KOPT-K1 (cell line): Measurements from ENCODE around the gene PTCHD1.

Experiments
- H3K27ac ChIP-seq: fragments of 200-600 bp; sonication (generic); 2 replicates; pipeline ENCODE4 v1.5.1; 2016; ENCODE audit warnings: antibody characterized with exemption, mild to moderate bottlenecking, low read depth, low read length; ENCODE audit not compliant: poor library complexity, severe bottlenecking
- H3K36me3 ChIP-seq: fragments of 200-600 bp; sonication (generic); 2 replicates; pipeline ENCODE4 v1.5.1; 2017; ENCODE audit warnings: antibody characterized with exemption, mild to moderate bottlenecking, low read length, moderate library complexity; ENCODE audit not compliant: insufficient read depth
- H3K9me3 ChIP-seq: fragments of 200-600 bp; sonication (generic); 2 replicates; pipeline ENCODE4 v1.5.1; 2017; ENCODE audit warnings: antibody characterized with exemption, low read length, mild to moderate bottlenecking; ENCODE audit not compliant: insufficient read depth, poor library complexity, severe bottlenecking

The PTCHD1 gene

DNA sequence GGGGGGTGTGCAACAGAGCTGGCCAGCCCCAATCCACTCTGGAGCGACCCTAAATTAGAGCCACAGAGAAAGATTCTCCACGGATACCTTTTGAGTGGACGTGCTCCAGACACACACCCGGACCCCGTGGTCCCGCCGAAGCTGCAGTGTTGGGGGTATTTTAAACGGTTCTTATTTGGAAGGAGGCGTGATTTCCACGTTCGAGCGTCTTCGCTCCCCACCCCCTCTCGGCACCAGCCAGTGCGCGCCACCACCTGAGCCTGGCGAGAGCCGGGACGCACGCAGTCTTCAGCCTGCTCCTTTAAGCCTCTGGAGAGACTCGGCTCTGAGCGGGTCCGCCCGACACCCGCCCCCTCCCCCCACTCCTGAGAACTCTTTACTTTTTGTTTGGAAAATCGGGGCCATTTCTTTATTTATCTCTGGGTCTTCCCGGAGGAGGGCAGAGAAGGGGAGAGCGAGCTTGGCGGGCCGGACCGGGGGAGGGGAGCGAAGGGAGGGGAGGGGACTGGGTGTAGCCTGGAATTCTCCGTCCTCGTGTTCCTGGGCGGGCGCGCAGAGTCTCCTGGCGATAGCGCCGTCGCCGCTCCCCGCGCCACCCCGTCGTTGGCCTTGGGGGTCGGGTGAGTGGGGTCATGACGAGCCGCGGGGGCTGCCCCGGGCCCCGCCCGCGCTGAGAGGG, 668 bp upstream of the PTCHD1 start:
- no peaks in the 10 kb centered on the region for H3K9me3 ChIP-seq
- H3K36me3 ChIP-seq = no peaks in the 10 kb centered on the region
- no peak overlapping the region for H3K27ac ChIP-seq

DNA sequence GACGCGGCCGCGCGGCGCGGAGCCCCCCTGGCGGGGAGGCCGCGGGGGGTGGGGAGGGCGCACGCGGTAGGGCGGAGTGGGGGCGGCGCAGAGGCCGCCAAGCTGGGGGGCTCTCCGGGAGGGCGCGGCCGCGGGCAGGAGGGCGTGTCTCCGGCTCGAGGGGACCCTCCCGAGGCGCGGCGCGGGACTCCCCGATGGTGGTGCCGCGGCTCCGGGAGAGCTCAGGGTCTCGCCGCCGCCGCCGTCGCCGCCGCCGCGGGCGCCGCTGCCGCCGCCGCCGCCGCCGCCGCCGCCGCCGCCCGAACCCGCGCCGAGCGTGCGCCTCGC, 165 bp upstream of the PTCHD1 start:
- Histone ChIP-seq H3K9me3 (no peaks in the 10 kb centered on the region), H3K27ac (no peak overlapping the region), H3K36me3 (no peaks in the 10 kb centered on the region)

DNA sequence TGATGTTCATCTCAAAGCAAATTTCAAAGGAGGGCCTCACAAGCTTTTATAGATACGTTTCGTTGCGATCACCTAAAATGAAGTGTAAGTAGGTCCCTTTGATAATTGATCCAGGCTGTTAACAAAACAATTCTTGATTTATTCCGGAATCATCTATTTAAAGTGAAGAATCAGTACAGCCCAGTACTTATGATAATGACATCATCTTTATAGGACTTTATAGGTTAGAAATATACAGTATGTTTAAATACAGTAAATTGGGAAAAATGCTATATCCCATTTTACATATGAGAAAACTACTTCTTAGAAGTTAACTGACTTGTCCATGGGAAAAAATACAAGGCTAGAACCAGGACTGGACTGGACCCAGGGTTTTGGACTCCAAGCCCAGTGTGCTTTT, 3.7 kb downstream of the PTCHD1 start:
- no peak overlapping the region for H3K27ac ChIP-seq
- H3K36me3 ChIP-seq = no peaks in the 10 kb centered on the region
- H3K9me3 ChIP-seq = no peaks in the 10 kb centered on the region

DNA sequence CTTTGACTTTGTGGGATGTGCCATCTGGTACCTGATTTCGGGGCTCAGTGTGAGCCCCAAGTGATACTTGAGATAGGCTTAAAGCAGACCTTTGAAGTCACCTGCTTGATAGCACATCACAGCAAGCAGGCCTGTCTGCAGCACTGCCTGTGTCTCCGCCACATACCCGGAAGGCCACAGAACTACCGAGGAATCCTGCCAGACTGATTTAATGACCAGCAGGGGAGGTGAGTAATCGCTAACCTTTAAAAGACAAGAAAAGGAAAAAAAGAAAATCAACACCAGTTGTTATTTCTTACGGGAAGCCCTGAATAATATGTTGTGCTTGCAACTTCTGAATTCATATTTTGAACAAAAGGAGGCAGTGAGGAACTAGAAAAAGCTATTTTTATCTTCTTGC, 6.8 kb downstream of the PTCHD1 start:
- no peaks in the 10 kb centered on the region for H3K9me3 ChIP-seq
- H3K27ac ChIP-seq = no peak overlapping the region
- H3K36me3 ChIP-seq = no peaks in the 10 kb centered on the region

DNA sequence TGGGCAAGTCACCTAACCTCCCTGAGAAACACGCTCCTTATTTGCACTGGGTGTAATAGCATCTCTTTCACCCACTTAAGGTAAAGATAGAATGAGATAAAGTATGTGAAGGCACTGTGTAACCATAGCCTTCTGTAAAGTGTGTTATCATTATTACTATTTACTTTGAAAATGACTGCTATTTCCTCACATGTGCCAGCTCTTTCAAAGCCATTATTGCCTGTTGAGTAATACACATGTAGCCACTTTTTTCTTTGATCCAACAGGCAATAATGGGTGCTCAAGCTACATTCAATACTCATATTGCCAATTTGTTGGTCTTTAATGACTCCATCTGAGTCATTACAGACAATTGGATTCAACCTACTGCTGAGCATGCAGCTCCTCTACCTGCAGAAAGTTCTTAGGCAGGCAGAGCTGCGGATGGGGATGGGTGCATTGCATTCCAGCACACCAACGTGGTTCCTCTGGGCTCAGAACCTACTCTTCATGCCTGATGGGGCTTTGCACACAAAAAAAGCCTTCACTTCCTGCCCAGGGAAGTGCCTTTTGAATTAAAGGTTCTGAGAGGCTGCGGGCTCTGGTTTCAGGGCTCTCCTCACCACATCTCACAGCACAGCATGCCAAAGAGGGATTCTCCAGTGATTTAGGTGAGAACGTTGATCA, 9.7 kb downstream of the PTCHD1 start:
- Histone ChIP-seq H3K36me3 (no peaks in the 10 kb centered on the region), H3K27ac (no peak overlapping the region), H3K9me3 (no peaks in the 10 kb centered on the region)

DNA sequence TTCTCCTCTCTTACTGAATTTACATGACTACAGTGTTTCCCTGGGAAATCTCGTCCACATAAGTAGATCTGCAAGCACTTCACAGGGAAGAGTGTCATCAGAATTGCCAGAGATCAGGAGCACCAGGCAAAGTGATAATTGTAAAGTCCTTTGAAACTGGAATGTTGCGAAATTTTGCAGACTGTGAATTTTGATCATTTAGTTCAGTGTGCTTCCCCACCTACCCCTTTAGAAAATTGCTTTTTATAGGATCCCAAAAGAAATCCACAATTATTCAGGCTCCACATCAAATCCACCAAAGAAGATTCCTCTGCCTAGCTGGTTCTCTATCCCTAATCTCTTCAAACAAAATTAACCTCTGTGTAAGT, 10.2 kb downstream of the PTCHD1 start:
- H3K9me3 ChIP-seq = no peaks in the 10 kb centered on the region
- no peak overlapping the region for H3K27ac ChIP-seq

DNA sequence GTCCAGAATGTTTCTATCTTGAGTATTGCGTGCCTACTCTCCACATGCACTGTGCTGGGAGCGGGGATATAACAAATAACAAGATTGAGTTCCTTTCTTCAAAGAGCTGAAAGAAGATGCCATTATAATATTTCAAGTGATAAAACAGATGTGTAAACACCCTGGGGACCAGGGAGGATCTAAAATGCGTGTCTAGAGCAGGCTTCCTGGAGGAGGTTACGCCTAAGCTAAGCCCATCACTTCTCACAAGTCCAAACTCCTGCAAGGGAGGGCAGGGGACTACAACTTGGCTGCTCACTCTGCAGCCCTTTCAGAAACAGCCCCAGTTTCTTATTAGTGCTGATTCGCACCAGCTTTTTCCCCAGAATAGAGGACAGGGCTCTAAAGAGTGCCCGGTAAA, 21.5 kb downstream of the PTCHD1 start:
- no peaks in the 10 kb centered on the region for H3K9me3 ChIP-seq
- no peaks in the 10 kb centered on the region for H3K36me3 ChIP-seq
- H3K27ac ChIP-seq = no peak overlapping the region

More for the DNA sequence above, 10.2 kb downstream of the PTCHD1 start:
- no peaks in the 10 kb centered on the region for H3K36me3 ChIP-seq

DNA sequence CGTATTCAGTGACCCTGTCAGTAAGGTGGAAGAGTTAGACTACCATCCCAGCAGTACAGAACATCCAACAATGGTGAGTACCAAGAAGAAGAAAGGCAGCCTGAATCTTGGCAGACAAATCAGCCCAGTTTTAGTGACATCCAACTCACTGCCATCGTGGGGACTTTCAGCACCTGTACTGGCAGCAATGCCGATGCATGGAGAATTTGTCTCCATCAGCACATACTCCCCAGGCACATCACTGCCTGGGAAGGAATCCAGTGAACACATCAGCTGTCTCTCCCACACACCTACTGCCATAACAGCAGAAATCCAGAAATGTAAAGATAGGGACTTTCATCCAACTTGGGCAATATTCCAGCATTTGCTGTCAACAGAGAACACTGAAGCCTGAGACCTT, 29.8 kb downstream of the PTCHD1 start:
- Histone ChIP-seq H3K9me3 (no peaks in the 10 kb centered on the region), H3K36me3 (no peaks in the 10 kb centered on the region), H3K27ac (no peak overlapping the region)

DNA sequence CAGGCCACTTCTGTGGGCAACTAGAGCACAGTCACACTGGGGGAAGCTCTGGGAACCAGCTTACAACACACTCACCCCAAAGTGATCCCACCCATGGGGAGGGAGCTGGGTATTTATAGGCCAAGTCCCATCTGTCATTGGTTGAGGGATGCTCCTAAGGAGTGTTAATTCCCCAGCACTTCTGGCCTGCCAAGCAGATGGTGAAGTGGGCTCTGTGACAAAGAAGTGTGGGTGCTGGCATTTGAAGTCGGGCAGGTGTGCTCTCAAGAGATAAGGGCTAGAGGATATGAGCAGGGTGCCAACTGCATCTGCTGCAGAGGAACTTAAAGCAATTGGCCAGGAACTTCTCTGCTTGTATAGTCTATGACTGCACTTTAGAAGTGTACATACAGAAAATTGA, 30.9 kb downstream of the PTCHD1 start:
- H3K36me3 ChIP-seq = no peaks in the 10 kb centered on the region
- H3K27ac ChIP-seq = no peak overlapping the region
- H3K9me3 ChIP-seq = no peaks in the 10 kb centered on the region

DNA sequence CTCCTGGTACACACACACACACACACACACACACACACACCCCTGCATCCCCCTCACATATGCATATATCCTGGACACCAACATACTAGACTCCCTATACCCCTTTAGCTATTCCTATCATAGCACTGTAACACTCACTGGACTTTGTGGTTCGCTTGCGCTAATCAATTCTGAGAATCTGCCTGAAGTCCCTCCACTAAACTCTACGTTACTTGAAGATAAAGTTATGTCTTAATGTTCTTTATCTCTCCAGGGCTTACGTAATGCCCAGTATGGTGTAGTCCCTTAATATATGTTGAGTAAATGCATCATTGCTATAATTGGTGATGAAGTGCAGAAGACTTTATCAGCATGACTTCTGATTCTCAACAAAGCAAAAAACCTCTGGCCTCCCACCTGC, 32.3 kb downstream of the PTCHD1 start:
- Histone ChIP-seq H3K9me3 (no peaks in the 10 kb centered on the region), H3K27ac (no peak overlapping the region), H3K36me3 (no peaks in the 10 kb centered on the region)

DNA sequence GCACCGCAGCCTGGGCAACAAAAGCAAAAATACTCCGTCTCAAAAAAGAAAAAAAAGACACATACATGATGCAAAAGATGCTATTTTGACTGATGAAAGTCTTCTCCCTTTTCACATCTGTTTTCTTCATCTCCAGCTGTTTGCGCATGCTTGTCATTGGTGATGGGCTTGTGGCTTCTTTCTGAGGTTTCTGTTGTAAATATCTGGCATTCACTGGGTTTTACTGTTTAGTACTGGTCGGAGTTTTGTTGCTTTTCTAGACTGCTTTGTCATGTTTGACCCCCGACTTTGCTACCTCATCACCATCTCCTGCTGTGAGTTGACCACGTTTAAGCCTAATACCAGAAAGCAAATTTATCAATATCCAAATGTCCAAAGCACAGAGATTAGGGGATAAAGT, 34.4 kb downstream of the PTCHD1 start:
- Histone ChIP-seq H3K9me3 (no peaks in the 10 kb centered on the region), H3K36me3 (no peaks in the 10 kb centered on the region)

DNA sequence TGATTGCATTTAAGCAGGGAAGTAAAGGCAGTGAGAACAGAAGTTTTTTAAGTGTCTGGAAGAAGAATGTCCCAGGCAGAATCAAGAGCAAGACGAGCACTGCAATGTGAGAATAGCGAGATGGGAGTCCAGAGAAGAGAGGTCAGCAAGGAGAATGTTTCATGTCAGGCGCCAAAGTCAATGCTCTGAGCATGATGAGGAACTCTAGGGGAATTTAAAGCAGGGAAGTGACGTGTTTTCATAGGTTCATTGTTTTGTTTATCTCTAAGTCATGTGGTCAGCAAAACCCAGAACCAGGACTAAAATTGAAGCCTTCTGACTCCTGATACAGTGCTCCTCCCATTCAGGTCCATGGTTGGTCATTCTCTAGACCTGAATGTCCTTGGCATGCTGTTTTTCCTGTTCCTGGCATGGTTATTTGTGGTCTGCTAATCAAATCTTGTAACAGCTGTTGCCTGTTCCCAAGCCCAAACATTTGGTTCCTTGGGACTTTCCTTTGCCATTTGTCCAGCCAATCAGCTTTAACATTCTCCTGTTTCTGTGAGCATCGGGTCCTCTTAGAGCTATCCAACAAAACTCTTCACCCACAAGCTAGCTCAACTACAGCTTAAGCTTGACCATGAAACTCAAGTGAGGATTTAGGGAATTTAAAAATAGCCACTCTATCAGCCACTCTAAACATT, 37.7 kb downstream of the PTCHD1 start:
- no peak overlapping the region for H3K27ac ChIP-seq
- no peaks in the 10 kb centered on the region for H3K9me3 ChIP-seq
- no peaks in the 10 kb centered on the region for H3K36me3 ChIP-seq

More for the DNA sequence above, 34.4 kb downstream of the PTCHD1 start:
- no peak overlapping the region for H3K27ac ChIP-seq

DNA sequence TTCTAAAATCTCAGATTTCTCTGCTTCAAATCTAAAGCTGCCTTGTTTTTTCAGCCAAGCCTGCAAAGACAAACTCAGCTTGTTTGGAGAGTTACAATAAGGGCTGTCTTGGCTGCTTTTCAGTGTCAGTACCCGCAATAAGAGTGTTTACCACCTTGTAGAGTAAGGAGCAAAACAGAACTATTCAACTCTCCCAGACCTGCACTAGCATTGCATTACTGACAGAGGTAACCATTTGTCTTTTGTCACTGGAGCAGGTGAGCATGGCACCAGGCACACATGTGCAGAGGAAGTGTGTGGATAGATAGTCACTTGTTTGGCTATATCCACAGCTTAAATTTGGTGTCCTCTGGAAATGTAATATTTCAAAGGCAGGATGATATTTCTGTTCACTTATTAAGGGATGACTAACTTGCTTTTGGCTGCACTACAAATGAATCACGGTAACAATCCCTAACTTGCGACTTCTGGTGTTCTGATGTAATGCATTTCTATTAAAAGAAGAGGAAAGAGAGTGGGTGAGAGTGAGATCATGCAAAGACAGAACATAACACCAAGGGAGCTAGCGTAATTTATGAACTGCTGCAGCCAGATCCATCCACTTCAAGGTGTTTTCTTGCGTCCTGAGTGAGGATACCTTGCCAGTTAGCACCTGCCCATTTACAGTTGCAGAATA, 38.6 kb downstream of the PTCHD1 start:
- Histone ChIP-seq H3K9me3 (no peaks in the 10 kb centered on the region), H3K36me3 (no peaks in the 10 kb centered on the region), H3K27ac (no peak overlapping the region)

DNA sequence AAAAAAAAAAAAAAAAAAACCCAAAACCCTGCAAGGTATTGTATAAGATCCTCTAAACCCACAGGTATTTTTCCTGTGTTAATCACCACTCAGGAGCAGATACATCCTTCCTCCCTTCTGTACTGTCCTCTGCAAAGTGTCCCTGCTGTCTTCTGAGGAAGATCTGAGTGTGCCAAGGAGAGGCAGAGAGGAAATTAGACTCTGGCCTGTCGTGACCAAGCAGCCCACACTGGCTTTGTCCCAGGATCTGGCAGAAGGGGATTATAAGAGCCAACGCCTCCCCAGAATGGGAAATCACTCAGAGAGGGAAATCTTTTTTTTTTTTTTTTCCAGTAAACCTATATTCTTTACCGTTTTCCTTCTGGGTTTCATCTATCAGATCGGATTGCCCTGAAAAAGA, 39.6 kb downstream of the PTCHD1 start:
- Histone ChIP-seq H3K9me3 (no peaks in the 10 kb centered on the region), H3K36me3 (no peaks in the 10 kb centered on the region), H3K27ac (no peak overlapping the region)

DNA sequence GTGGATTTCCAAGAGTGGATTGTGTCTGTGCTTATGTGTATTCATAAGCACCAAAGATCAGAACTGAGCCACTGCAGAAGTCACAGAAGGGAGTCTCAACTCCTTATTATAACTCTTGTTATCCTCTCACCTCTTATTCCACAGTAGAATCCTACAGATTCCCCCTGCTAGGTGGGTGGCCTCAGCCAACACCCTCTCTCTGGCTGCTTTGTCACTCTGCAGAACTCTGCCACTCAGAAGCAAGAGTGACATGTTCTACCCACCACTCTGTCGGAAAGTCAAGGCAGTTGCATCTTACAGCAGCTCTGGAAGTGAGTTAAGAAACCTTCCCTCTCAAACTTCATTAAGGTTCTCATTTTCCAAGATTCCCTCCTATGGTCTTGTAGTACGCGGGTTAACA, 41.9 kb downstream of the PTCHD1 start:
- Histone ChIP-seq H3K9me3 (no peaks in the 10 kb centered on the region), H3K36me3 (no peaks in the 10 kb centered on the region), H3K27ac (no peak overlapping the region)
